GM23248 (cell line): ENCODE results near the gene ENO1.

ENCODE experiments used
- EZH2 ChIP-seq: fragments of 200-600 bp; sonication (generic); IDR thresholded peaks from 2 replicates; pipeline ENCODE4 v1.6.1; 2018; ENCODE audit warnings: antibody characterized with exemption, mild to moderate bottlenecking; ENCODE audit not compliant: insufficient read depth, poor library complexity, severe bottlenecking
- EZH2phosphoT487 ChIP-seq: fragments of 200-600 bp; sonication (generic); IDR thresholded peaks from 2 replicates; pipeline ENCODE4 v1.6.1; 2018; ENCODE audit warnings: antibody characterized with exemption, moderate library complexity, mild to moderate bottlenecking, low read depth; ENCODE audit not compliant: insufficient read depth

DNA sequence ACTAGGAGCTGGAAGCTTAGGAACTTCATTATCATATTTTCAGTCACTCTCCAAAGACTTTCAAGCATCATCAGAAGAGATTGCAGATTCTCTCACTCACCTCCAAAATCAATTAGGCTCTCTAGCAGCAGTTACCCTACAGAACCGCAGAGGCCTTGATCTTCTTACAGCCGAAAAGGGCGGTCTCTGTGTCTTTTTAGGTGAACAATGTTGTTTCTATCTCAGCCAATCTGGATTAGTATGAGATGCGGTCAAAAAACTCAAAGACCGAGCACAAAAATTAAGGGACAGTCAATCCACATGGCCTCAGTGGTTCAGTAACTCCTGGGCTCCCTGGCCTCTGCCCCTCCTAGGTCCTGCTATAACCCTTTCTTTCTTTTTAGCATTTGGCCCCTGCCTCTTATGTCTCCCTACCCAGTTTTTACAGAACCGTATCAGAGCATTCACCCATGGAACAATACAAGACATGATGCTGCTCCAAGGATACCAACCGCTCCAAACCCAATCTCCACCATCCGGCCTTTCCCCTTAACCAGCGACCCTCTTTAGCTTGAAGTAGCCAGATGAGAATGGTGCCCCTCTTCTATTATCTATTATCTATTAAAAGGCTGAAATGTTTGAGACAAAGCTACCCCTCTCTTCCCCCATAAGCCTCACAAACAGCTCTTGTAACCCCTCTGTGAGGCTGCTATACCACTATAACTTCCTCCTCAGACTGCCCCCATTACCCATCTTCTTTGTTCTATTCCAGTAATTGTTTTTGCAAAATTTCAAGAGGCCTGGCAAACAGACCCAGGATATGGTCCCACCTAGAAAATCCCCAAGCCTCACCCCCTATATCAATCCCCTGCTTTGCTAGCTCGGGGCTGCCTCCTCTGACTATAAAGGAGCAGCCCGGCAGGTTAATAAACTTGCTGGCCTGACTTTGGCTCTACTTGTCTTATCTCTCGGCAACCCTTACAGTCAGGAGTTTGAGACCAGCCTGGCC is 48.5 kb upstream of the ENO1 start:
- TF ChIP-seq EZH2phosphoT487 (no peak), EZH2 (no peak)
